Activated CD4-positive, alpha-beta T cell treated with anti-CD3 and anti-CD28 coated beads for 1 hour (primary cell): Measurements from ENCODE around the gene DYRK2.
A peak's percentile ranks its signal among the peaks of the same experiment; 100 is the strongest.
"Not testable (repeated sequence)": the region's sequence is repeated elsewhere in the genome, so short reads cannot be mapped to it uniquely, and the experiment has no call there.

ENCODE experiments used
- DNase-seq: peaks from one replicate; pipeline ENCODE4 v3.0.0-alpha.2; 2020

The DYRK2 gene

GRCh38 chr12:67672507-67672906 lies 24.0 kb downstream of the DYRK2 start:
- not testable (repeated sequence) for DNase-seq

GRCh38 chr12:67673509-67673908 lies 25.0 kb downstream of the DYRK2 start:
- not testable (repeated sequence) for DNase-seq

- no peak for DNase-seq
Observed at GRCh38 chr12:67674417-67674816, 25.9 kb downstream of the DYRK2 start.

GRCh38 chr12:67676624-67677023 lies 28.1 kb downstream of the DYRK2 start:
- no peak for DNase-seq

GRCh38 chr12:67677166-67677565 lies 28.6 kb downstream of the DYRK2 start:
- no peak for DNase-seq

- no peak for DNase-seq
Observed at GRCh38 chr12:67681105-67681778, 32.7 kb downstream of the DYRK2 start.

- DNase-seq = no peak
Observed at GRCh38 chr12:67681941-67682620, 33.5 kb downstream of the DYRK2 start.

GRCh38 chr12:67689385-67689784 lies 40.8 kb downstream of the DYRK2 start:
- DNase-seq = no peak

- no peak for DNase-seq
Observed at GRCh38 chr12:67690656-67691055, 42.1 kb downstream of the DYRK2 start.

- DNase-seq = no peak
Observed at GRCh38 chr12:67691220-67691619, 42.7 kb downstream of the DYRK2 start.

- no peak for DNase-seq
Observed at GRCh38 chr12:67692135-67692534, 43.6 kb downstream of the DYRK2 start.

- DNase-seq = no peak
Observed at GRCh38 chr12:67692966-67693365, 44.4 kb downstream of the DYRK2 start.

- no peak for DNase-seq
Observed at GRCh38 chr12:67693894-67694293, 45.3 kb downstream of the DYRK2 start.

GRCh38 chr12:67694306-67694900 lies 45.9 kb downstream of the DYRK2 start:
- DNase-seq = no peak

- no peak for DNase-seq
Observed at GRCh38 chr12:67695974-67696373, 47.4 kb downstream of the DYRK2 start.

- DNase-seq = no peak
Observed at GRCh38 chr12:67697443-67697842, 48.9 kb downstream of the DYRK2 start.

- no peak for DNase-seq
Observed at GRCh38 chr12:67697967-67698366, 49.4 kb downstream of the DYRK2 start.

GRCh38 chr12:67698672-67699581 lies 50.4 kb downstream of the DYRK2 start:
- peak; percentile 32 for DNase-seq

GRCh38 chr12:67701121-67701520 lies 52.6 kb downstream of the DYRK2 start:
- no peak for DNase-seq

GRCh38 chr12:67702136-67702535 lies 53.6 kb downstream of the DYRK2 start:
- no peak for DNase-seq

- no peak for DNase-seq
Observed at GRCh38 chr12:67704071-67704470, 55.5 kb downstream of the DYRK2 start.

- no peak for DNase-seq
Observed at GRCh38 chr12:67705394-67706370, 57.1 kb downstream of the DYRK2 start.
